IMR-90 (cell line): ENCODE data around the gene NRP2. TPM values are rescaled to one million over a fixed set of nuclear protein-coding genes. Genes with fewer than 3 reads are reported as not detected.

ENCODE experiments used
- ATAC-seq: fragments of 200-7000 bp; cut with Tn5 transposase; 2 replicates; pipeline ENCODE4 v1.9.1; 2020; ENCODE audit warnings: low read depth, mild to moderate bottlenecking, moderate library complexity
- BruUV-seq: library from RNA; stranded (reverse); fragments of 400-500 nt; replicated peaks from 2 replicates; lab custom pipeline; 2021; lab: Mats Ljungman, UMichigan
- CTCF ChIA-PET: fragments of 300-600 bp; formaldehyde crosslinking; extraction: SDS; loops from one replicate; lab custom pipeline; 2021; ENCODE audit warnings: antibody characterized with exemption; lab: Yijun Ruan, JAX
- POLR2A ChIA-PET: fragments of 300-600 bp; sonication (Branson Sonifier 250); formaldehyde crosslinking; loops from one replicate; lab custom pipeline; 2022; ENCODE audit warnings: antibody characterized with exemption; ENCODE audit not compliant: unreplicated experiment; lab: Charles Lee
- DNase-seq: peaks from one replicate; pipeline ENCODE4 v3.0.0; 2013
- H2AFZ ChIP-seq: replicated peaks from 2 replicates; pipeline ENCODE3; 2013; ENCODE audit warnings: low read length, mild to moderate bottlenecking; ENCODE audit not compliant: poor library complexity
- H2AK5ac ChIP-seq: 2 replicates; pipeline ENCODE4 v1.6.1; 2013; ENCODE audit warnings: low read depth, low read length, inconsistent platforms
- H2AK9ac ChIP-seq: replicated peaks from 2 replicates; pipeline ENCODE3; 2013; ENCODE audit warnings: mild to moderate bottlenecking, low read depth, low read length, moderate library complexity; ENCODE audit not compliant: poor library complexity
- H2BK120ac ChIP-seq: 2 replicates; pipeline ENCODE4 v1.6.1; 2013; ENCODE audit warnings: low read depth, low read length, inconsistent platforms
- H2BK15ac ChIP-seq: 3 replicates; pipeline ENCODE4 v1.6.1; 2013; ENCODE audit warnings: low read depth, low read length, inconsistent platforms
- H2BK20ac ChIP-seq: 2 replicates; pipeline ENCODE4 v1.6.1; 2013; ENCODE audit warnings: low read depth, mild to moderate bottlenecking, inconsistent platforms, low read length, moderate library complexity
- H2BK5ac ChIP-seq: 2 replicates; pipeline ENCODE4 v1.6.1; 2013; ENCODE audit warnings: mild to moderate bottlenecking, low read depth, low read length, inconsistent platforms; ENCODE audit not compliant: poor library complexity, severe bottlenecking
- H3K14ac ChIP-seq: replicated peaks from 2 replicates; pipeline ENCODE4 v1.6.1; 2013; ENCODE audit warnings: low read depth, low read length, inconsistent platforms
- H3K18ac ChIP-seq: 2 replicates; pipeline ENCODE4 v1.6.1; 2013; ENCODE audit warnings: low read depth, low read length, control low read depth
- H3K23ac ChIP-seq: 2 replicates; pipeline ENCODE4 v1.6.1; 2013; ENCODE audit warnings: low read depth, low read length, inconsistent platforms
- H3K27ac ChIP-seq: 2 replicates; pipeline ENCODE4 v1.5.1; 2013; ENCODE audit warnings: mild to moderate bottlenecking, control low read depth, low read length; ENCODE audit not compliant: insufficient read depth
- H3K27me3 ChIP-seq: 2 replicates; pipeline ENCODE4 v1.6.1; 2013; ENCODE audit warnings: low read length; ENCODE audit not compliant: control insufficient read depth, insufficient read depth
- H3K36me3 ChIP-seq: 2 replicates; pipeline ENCODE4 v1.6.1; 2013; ENCODE audit warnings: low read length, mixed read lengths; ENCODE audit not compliant: control insufficient read depth, insufficient read depth
- H3K4ac ChIP-seq: 2 replicates; pipeline ENCODE4 v1.6.1; 2013; ENCODE audit warnings: low read depth, low read length, inconsistent platforms
- H3K4me1 ChIP-seq: 2 replicates; pipeline ENCODE4 v1.6.1; 2013; ENCODE audit warnings: low read length, mixed read lengths; ENCODE audit not compliant: control insufficient read depth, insufficient read depth
- H3K4me2 ChIP-seq: 2 replicates; pipeline ENCODE4 v1.6.1; 2013; ENCODE audit warnings: low read depth, mild to moderate bottlenecking, control low read depth, low read length, moderate library complexity
- H3K4me3 ChIP-seq: 2 replicates; pipeline ENCODE4 v1.5.1; 2013; ENCODE audit warnings: low read depth, mild to moderate bottlenecking, control low read depth, low read length, moderate library complexity; ENCODE audit not compliant: insufficient read depth
- H3K56ac ChIP-seq: 2 replicates; pipeline ENCODE4 v1.6.1; 2013; ENCODE audit warnings: low read length, inconsistent platforms; ENCODE audit not compliant: insufficient read depth; ENCODE audit errors: extremely low read depth
- H3K79me1 ChIP-seq, 2 experiments: 2 replicates each; pipeline ENCODE4 v1.6.1; 2013; ENCODE audit warnings: low read length in 2 of 2, inconsistent platforms in 1 of 2, low read depth in 1 of 2
- H3K9ac ChIP-seq: 2 replicates; pipeline ENCODE4 v1.6.1; 2013; ENCODE audit warnings: low read depth, low read length, control low read depth
- H3K9me1 ChIP-seq: 2 replicates; pipeline ENCODE4 v1.6.1; 2013; ENCODE audit warnings: low read length, inconsistent platforms; ENCODE audit not compliant: insufficient read depth
- H3K9me3 ChIP-seq: 2 replicates; pipeline ENCODE4 v1.6.1; 2013; ENCODE audit warnings: low read length; ENCODE audit not compliant: control insufficient read depth, insufficient read depth
- H4K20me1 ChIP-seq: 2 replicates; pipeline ENCODE4 v1.6.1; 2013; ENCODE audit warnings: low read length, inconsistent platforms; ENCODE audit not compliant: insufficient read depth
- H4K5ac ChIP-seq: 2 replicates; pipeline ENCODE4 v1.6.1; 2013; ENCODE audit warnings: mild to moderate bottlenecking, low read depth, low read length, control low read depth
- H4K8ac ChIP-seq, 2 experiments: 2 replicates each; pipeline ENCODE4 v1.6.1; 2013; ENCODE audit warnings: low read depth in 2 of 2, low read length in 2 of 2, control low read depth in 1 of 2, inconsistent platforms in 1 of 2
- H4K91ac ChIP-seq: 2 replicates; pipeline ENCODE4 v1.6.1; 2013; ENCODE audit warnings: low read depth, low read length, inconsistent platforms; ENCODE audit not compliant: insufficient read depth
- CHD1 ChIP-seq: IDR thresholded peaks from 2 replicates; pipeline ENCODE4 v1.6.1; 2012; ENCODE audit warnings: low read depth, low read length, improper control_type of control experiment
- ELK1 ChIP-seq: fragments of 150-350 bp; IDR thresholded peaks from 2 replicates; pipeline ENCODE4 v1.6.1; 2016; ENCODE audit warnings: low read depth, mild to moderate bottlenecking, low read length, moderate library complexity, borderline replicate concordance
- MAFK ChIP-seq: IDR thresholded peaks from 2 replicates; pipeline ENCODE4 v1.6.1; 2012; ENCODE audit warnings: low read depth, low read length, improper control_type of control experiment
- MAZ ChIP-seq: IDR thresholded peaks from 2 replicates; pipeline ENCODE4 v1.6.1; 2012; ENCODE audit warnings: low read depth, mild to moderate bottlenecking, low read length, improper control_type of control experiment, moderate library complexity, borderline replicate concordance
- USF2 ChIP-seq: fragments of 150-350 bp; IDR thresholded peaks from 2 replicates; pipeline ENCODE4 v1.6.1; 2017; ENCODE audit warnings: mild to moderate bottlenecking, antibody characterized with exemption, low read length, low read depth
- WGBS, 2 experiments: methylation state at CpG; one replicate each; pipeline versions ENCODE4 v1.1.5 to v1.1.7; 2013; ENCODE audit warnings: missing lambda C conversion rate in 2 of 2; ENCODE audit not compliant: insufficient read length in 1 of 2; ENCODE audit errors: extremely low coverage in 2 of 2; 5-methylcytosine and 5-hydroxymethylcytosine counted together
- dilution Hi-C: fragments of 300-500 bp; cut with HindIII; formaldehyde crosslinking; loops from one replicate; pipeline ENCODE4 v1.14.3; 2018; ENCODE audit warnings: low sequenced_read_pairs; ENCODE audit not compliant: unreplicated experiment
- in situ Hi-C: fragments of 300-500 bp; cut with MboI; formaldehyde crosslinking; loops from 3 replicates; pipeline ENCODE4 v1.14.3; 2019; ENCODE audit warnings: low sequenced_read_pairs, inconsistent platforms, mixed read lengths
- intact Hi-C: fragments of 100-400 bp; cut with micrococcal nuclease; formaldehyde crosslinking; loops from 2 replicates; pipeline ENCODE4 v1.10.0; 2022
- polyA plus RNA-seq, 3 experiments: library from polyadenylated mRNA; depleted of rRNA; stranded (reverse); fragments of >200 nt; gene quantifications; 2 replicates each; pipeline ENCODE4 v1.2.3, GENCODE V29; 2012; ENCODE audit warnings: low replicate concordance in 1 of 3
- total RNA-seq: library from RNA; depleted of rRNA; stranded (reverse); fragments of >200 nt; gene quantifications from 2 replicates; pipeline ENCODE4 v1.2.3, GENCODE V29; 2012

Gene NRP2
- total and polyA plus RNA-seq, 2 of the 4 experiments (the other 2 are of a cell fraction): 46.4 to 51.3 TPM

- intact Hi-C loops: loop anchor here (10.0 kb wide), 2 partner anchors 149 to 349 kb away; no protein-coding TSS in a partner anchor
- Histone ChIP-seq H3K14ac (no peak overlapping the region), H3K27ac (no peak overlapping the region), H3K9me3 (no peaks in the 10 kb centered on the region), H3K9ac (no peak overlapping the region), H3K18ac (peak overlapping the region; percentile 56; the same call in 1 of the 2 replicates), H2BK20ac (0 out of 2 replicates have a peak overlapping the region, but pooled peaks have one; percentile 73), H3K4me2 (no peak overlapping the region), H2AK9ac (no peak overlapping the region), H3K56ac (no peak overlapping the region), H2BK120ac (peak overlapping the region; percentile 37), H3K4me3 (no peak overlapping the region), H3K79me1 (no peaks in the 10 kb centered on the region), H2AK5ac (no peak overlapping the region), H4K5ac (no peak overlapping the region; the same call in 1 of the 2 replicates), H2AFZ (no peak overlapping the region), H4K91ac (0 out of 2 replicates have a peak overlapping the region, but pooled peaks have one; percentile 23), H3K36me3 (no peaks in the 10 kb centered on the region), H2BK5ac (no peak overlapping the region), H4K8ac (no peak overlapping the region), H3K27me3 (no peaks in the 10 kb centered on the region), H3K9me1 (no peaks in the 10 kb centered on the region), H4K20me1 (no peaks in the 10 kb centered on the region), H2BK15ac (no peak overlapping the region), H3K4me1 (peaks cover 8% of the 10 kb centered on the region), H3K23ac (no peak overlapping the region), H3K4ac (no peak overlapping the region)
- ATAC-seq: no peak
- POLR2A ChIA-PET: no interaction called here
- no peak for DNase-seq
- in situ Hi-C loops: loop anchor here (10.0 kb wide), 3 partner anchors 349 to 1409 kb away; no protein-coding TSS in a partner anchor
- TF ChIP-seq MAFK (no peak), USF2 (no peak), ELK1 (no peak), CHD1 (no peak), MAZ (no peak)
- CTCF ChIA-PET: interaction anchor here (0.7 kb wide), 1 partner anchor 534 kb away, joined by 3 read pairs; no protein-coding TSS in a partner anchor
- BruUV-seq: no TSS peak
- dilution Hi-C loops: no loop called here
- WGBS, 2 experiments: no CpG with 5 or more reads among the region's 1 CpG
Observed at GRCh38 chr2:205673312-205673711, 9.0 kb upstream of the NRP2 start.
